Subcutaneous preadipocyte (primary cell): ENCODE results near the gene SLC44A1. TPM values are rescaled to one million over a fixed set of nuclear protein-coding genes. Genes with fewer than 3 reads are reported as not detected.

ENCODE experiments used
- total RNA-seq: library from RNA; depleted of rRNA; stranded (reverse); fragments of >200 nt; gene quantifications from 2 replicates; pipeline ENCODE4 v1.2.3, GENCODE V29; 2012

Gene SLC44A1
- 81.7 and 93.0 TPM in 2 replicates for total RNA-seq

DNA sequence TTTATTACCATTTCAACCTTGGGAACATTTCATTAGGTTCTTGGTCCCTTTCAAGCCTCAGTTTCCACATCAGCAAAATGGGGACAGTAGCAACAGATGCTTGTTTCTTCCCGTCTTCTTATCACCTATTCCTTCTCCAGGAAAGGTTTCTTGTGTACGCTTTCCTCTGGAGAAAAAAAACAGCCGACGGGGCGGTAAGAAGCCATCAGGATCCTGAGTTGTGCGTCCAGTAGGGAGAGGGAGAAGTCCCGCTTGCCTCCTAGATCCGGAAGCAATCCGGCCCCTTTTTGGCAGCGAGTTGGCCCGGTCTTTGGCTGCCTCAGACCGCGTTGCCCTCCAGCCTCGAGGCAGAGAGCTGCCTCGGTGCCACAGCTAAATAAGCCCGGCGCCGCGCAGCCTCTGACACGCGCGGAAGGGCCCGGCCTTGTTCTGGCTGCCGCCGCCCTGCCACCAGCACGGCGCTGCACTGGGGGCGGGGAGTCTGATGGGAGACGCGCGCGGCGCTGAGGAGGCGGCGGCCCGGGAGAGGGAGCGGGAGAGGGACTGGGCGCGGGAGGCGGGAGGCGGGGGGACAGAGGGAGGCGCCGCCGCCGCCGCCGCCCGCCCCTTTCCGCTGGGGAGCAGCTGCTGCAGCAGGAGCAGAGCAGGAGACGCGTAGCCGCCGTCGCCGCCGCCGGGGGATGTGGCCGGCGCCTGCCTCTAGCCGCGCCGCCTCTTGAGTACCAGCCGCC, at the start of gene SLC44A1:
Gene SLC44A1 (plus strand): TSS at position 649 of the 731 bp plus-strand sequence. CDS start 218 bp downstream, outside the sequence.

DNA sequence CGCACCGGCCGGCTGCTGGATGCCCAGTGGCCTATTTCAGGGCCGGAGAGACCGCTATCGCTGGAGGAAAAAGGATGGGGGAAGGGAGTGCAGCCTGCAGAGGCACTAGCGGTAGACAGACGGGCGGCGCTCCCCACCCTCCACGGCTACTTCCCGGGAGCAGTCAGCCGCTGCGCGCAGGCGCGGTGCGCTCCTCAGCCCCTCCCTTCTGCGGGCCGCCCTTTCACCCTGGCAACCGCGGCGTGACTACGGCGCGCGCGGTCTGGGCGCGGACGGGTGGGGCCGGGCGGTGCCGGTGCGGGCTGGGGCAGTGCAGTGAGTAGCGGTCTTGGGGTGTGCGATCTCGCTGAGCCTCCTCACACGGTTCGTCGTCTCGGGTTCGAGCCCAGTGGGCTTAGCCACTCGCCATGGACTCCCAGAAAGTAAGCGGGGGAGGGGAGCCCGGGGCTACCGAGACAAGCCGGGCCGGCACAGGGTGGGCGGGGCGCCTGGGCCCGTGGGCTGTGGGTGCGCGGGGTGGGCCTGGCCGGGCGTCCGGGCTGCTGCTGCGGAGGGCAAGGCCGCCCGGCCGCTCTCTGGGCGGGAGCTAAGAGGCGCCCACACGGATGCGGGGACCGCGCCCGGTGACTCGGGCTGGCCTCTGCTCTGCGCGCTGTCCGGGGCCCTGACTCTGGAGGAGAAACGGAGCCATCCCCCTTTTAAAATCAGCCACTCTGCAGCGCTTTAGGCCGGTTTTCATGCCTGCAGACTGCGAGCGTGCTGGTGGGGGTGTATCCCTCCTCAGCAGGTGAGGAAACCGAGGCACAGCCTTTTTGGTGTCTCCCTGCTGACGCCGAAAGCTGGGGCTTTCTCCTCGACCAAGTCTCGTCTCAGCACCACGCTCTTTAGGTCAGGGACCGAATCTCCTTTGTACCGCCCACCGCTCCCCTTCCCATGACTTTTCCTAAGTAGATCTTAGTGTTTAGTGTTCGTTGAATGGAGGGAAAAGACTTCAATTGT, 203.7 kb downstream of the SLC44A1 start, which contains the start of gene FSD1L:
Gene FSD1L (plus strand): TSS at position 221 of the 999 bp plus-strand sequence. CDS start 187 bp downstream, at position 408.

Other genes starting within 250 kb of the SLC44A1 start
- 6.2 and 9.2 TPM in 2 replicates for gene FSD1L, start 203.4 kb downstream of the SLC44A1 start, total RNA-seq